Measurements from ENCODE around the gene FBXO33. TPM values are rescaled to one million over a fixed set of nuclear protein-coding genes. Genes with fewer than 3 reads are reported as not detected.
A peak's percentile ranks its signal among the peaks of the same experiment; 100 is the strongest.

FBXO33 gene
- total RNA-seq, 1 donor from 2014 or later, result 13.6 TPM

DNA sequence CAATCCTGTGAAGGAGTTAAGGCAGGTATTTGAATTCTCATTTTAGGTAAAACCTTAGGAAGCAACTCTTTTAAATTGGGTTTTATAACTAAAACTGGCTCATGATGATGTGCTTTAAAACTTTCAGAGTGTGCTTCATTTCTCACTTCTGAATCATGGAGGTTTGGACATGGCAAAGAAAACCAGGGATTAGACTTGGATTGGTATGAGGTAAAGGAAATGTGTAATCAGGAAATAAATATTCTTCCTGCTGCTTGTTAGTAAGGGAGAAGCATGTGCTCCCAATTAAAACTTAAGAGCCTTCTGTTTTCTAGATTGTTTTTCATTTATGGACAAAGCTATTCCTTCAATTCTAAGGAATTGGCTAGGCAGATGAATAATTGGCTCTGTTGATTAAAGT is 57.4 kb downstream of the FBXO33 start:
- no peak for DNase-seq (ENCODE audit: low spot score, unreplicated experiment)
- H3K4me3 Mint-ChIP-seq (ENCODE audit: low read depth), result no peak overlapping the region
- H3K36me3 Mint-ChIP-seq (ENCODE audit: insufficient read depth), result no peaks in the 10 kb centered on the region
- no peaks in the 10 kb centered on the region for H3K27me3 Mint-ChIP-seq
- H3K4me1 Mint-ChIP-seq (ENCODE audit: low read depth), result peaks cover 9% of the 10 kb centered on the region
- TF ChIP-seq, protein P1, sequence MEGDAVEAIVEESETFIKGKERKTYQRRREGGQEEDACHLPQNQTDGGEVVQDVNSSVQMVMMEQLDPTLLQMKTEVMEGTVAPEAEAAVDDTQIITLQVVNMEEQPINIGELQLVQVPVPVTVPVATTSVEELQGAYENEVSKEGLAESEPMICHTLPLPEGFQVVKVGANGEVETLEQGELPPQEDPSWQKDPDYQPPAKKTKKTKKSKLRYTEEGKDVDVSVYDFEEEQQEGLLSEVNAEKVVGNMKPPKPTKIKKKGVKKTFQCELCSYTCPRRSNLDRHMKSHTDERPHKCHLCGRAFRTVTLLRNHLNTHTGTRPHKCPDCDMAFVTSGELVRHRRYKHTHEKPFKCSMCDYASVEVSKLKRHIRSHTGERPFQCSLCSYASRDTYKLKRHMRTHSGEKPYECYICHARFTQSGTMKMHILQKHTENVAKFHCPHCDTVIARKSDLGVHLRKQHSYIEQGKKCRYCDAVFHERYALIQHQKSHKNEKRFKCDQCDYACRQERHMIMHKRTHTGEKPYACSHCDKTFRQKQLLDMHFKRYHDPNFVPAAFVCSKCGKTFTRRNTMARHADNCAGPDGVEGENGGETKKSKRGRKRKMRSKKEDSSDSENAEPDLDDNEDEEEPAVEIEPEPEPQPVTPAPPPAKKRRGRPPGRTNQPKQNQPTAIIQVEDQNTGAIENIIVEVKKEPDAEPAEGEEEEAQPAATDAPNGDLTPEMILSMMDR (IDR thresholded peaks at IDR 0.05; ENCODE audit: unreplicated experiment), result no peak
- H3K9me3 Mint-ChIP-seq (ENCODE audit: low read depth), result no peaks in the 10 kb centered on the region
- H3K27ac Mint-ChIP-seq, result no peak overlapping the region

DNA sequence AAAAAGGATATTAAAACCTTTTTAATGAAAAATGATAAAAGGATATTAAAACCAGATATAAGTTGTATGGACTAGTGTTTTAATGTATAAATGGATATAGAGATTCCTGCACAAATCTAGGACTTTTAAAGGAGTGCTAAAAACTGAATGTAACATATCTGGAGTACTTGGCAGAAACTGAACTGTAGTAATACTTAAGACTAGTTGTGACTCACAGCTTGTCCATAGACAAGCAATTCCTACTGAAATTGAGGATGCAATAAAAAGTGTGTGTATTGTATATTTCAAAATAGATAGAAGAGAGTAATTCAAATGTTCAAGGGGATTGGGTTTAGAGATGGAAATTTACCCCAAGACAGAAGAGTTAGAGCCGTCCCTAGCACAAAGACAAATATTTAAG is 59.6 kb downstream of the FBXO33 start:
- no peak for DNase-seq (ENCODE audit: low spot score, unreplicated experiment)
- Mint-ChIP-seq H3K4me3 (ENCODE audit: low read depth) (no peak overlapping the region), H3K9me3 (ENCODE audit: low read depth) (no peaks in the 10 kb centered on the region), H3K27me3 (no peaks in the 10 kb centered on the region), H3K4me1 (ENCODE audit: low read depth) (peaks cover 19% of the 10 kb centered on the region), H3K36me3 (ENCODE audit: insufficient read depth) (no peaks in the 10 kb centered on the region), H3K27ac (no peak overlapping the region)
- TF ChIP-seq, protein P1 (IDR thresholded peaks at IDR 0.05; ENCODE audit: unreplicated experiment), result no peak

DNA sequence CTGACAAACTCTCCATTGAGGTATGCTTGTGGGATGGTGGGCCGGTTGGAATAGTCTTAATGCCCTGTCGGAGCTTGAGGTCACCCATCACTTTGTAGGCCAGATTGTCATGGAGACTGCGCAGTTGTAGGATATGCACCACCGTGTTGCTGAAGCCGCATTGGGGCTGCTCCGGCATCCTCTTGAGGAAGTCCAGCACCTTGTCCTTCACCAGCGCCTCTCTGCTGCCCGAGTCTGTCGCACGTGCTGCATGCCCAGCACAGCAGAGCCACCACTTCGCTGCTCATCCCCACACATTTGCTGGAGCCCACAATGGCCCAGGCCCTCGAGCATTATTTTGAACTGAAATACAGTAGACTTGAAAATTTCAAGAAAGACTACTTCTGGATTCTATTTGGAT is 61.8 kb downstream of the FBXO33 start:
- TF ChIP-seq, protein P1 (IDR thresholded peaks at IDR 0.05; ENCODE audit: unreplicated experiment), result no peak
- Mint-ChIP-seq H3K4me3 (ENCODE audit: low read depth) (no peak overlapping the region), H3K36me3 (ENCODE audit: insufficient read depth) (peaks cover under 1% of the 10 kb centered on the region), H3K9me3 (ENCODE audit: low read depth) (peaks cover 5% of the 10 kb centered on the region), H3K4me1 (ENCODE audit: low read depth) (peaks cover 10% of the 10 kb centered on the region), H3K27ac (no peak overlapping the region), H3K27me3 (no peaks in the 10 kb centered on the region)
- DNase-seq (ENCODE audit: low spot score, unreplicated experiment), result no peak

DNA sequence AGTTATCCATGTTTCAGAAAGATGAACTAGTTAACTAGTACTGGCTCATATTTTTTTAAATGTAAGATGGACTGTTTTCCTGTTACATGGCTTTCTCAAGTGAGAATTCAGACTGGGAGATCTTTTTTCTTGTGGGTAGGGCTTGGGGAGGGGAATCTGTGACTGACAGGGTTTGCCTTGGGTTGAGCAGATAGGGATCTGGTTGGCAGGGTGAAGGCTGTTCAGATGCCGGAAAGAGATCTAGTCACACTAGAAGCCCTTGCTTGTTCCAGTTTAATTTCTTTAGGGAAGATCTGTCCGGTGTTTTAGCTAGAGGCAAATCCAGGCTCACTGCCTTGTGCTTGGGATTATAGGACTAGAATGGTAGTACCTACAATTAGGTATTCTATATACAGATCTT is 63.2 kb downstream of the FBXO33 start:
- peaks cover 10% of the 10 kb centered on the region for H3K4me1 Mint-ChIP-seq (ENCODE audit: low read depth)
- no peak for DNase-seq (ENCODE audit: low spot score, unreplicated experiment)
- peaks cover 9% of the 10 kb centered on the region for H3K36me3 Mint-ChIP-seq (ENCODE audit: insufficient read depth)
- TF ChIP-seq, protein P1 (IDR thresholded peaks at IDR 0.05; ENCODE audit: unreplicated experiment), result no peak
- no peaks in the 10 kb centered on the region for H3K27me3 Mint-ChIP-seq
- H3K27ac Mint-ChIP-seq, result no peak overlapping the region
- no peak overlapping the region for H3K4me3 Mint-ChIP-seq (ENCODE audit: low read depth)
- peaks cover 11% of the 10 kb centered on the region for H3K9me3 Mint-ChIP-seq (ENCODE audit: low read depth)

DNA sequence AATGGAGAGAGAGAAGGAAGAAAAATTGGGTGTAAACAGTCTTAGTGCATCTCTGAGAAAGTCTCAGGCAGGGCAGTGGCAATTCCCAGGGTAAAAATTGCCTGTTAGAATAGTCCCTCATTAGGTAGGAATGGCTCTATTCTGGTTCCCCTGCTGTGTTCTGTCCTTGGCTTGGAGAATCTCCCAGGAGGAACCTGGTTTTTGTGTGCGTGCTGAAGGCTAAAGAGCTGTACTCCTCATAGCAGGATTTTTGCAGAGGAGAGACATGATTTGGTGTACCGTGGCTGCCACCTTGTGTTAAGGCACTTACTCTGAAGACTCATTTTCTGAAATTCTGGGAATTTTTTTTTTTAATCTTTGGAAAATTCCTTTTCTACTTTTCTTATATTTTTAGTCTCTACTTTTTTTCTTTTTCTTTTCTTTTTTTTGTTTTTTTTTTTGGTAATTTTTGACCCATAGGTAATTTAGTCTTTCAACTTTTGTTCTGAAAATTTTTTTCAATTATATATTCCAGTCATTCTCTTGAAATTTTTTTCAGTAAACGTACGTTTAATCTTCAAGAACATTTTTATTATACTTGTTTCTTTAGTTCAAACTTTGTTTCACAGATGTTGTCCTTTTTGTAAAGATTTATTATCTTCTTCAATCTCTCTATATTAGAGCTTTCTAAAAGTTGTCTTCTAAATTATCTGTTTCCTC is 63.8 kb downstream of the FBXO33 start:
- peak; percentile 22 for DNase-seq (ENCODE audit: low spot score, unreplicated experiment)
- Mint-ChIP-seq H3K4me3 (ENCODE audit: low read depth) (no peak overlapping the region), H3K27me3 (no peaks in the 10 kb centered on the region), H3K9me3 (ENCODE audit: low read depth) (peaks cover 16% of the 10 kb centered on the region), H3K27ac (no peak overlapping the region), H3K36me3 (ENCODE audit: insufficient read depth) (peaks cover 13% of the 10 kb centered on the region), H3K4me1 (ENCODE audit: low read depth) (peaks cover 10% of the 10 kb centered on the region)
- TF ChIP-seq, protein P1 (IDR thresholded peaks at IDR 0.05; ENCODE audit: unreplicated experiment), result peak; percentile 81

Data from progenitor cell of endocrine pancreas (in vitro differentiated cells).